Posterior vena cava (tissue), 2 donors: ENCODE measurements around the gene TBCA. TPM values are rescaled to one million over a fixed set of nuclear protein-coding genes. Genes with fewer than 3 reads are reported as not detected.
"Not testable (repeated sequence)": the region's sequence is repeated elsewhere in the genome, so short reads cannot be mapped to it uniquely, and the experiment has no call there.

Experiments
- DNase-seq: peaks from one replicate; pipeline ENCODE4 v3.0.0-alpha.2; 2020; ENCODE audit warnings: low spot score
- intact Hi-C, 2 donors: fragments of 100-400 bp; cut with DNase I; formaldehyde crosslinking; loops; one replicate each; pipeline versions ENCODE4 v1.14.1 to v1.14.2; 2022 to 2023
- total RNA-seq, 2 donors: library from RNA; stranded (reverse); fragmentation: NEBNext Ultra II Directional; extraction: Animal tissue kit (Norgen Biotek cat#: 25700); gene quantifications; one replicate each; pipeline ENCODE4 v1.2.1, GENCODE V29; 2021
- donor health status: DM: yes; HTN: yes; CAD: no.
- donor health status: DM: yes; HTN: yes; CAD: no.

Gene TBCA
- total RNA-seq, 2 donors from 2014 or later, result 111 to 133 TPM

DNA sequence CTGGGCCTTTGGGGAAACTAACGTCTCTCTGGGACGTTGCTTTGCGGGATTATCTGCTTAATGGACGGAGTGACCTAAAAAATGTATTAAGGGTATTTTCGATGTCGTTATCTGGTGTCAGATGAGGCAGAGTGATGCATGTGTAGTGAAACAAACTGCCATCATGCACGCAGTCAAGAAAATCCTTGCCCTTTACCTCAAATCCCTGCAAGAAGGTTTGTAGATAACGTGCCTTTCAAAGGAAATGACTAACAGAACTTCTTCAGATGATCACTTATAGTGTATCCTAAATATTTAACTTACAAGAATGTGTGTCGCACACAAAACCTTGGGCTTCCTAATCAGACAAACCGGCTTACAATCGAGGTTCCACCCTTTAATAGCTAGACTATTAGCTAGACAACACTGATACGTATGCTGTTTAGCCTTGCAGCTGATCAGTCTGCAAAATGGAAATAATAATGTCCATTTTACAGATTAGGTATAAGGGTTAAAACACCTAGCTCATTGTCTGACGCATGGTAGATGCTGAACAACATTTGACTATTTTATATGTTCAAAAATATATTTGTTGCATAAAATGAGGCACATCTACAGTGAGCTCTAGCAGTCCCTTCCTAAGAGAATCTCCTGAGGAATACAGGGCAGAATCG lies 541 bp upstream of the TBCA start:
- no peak for DNase-seq
- intact Hi-C loops, result no loop called here

DNA sequence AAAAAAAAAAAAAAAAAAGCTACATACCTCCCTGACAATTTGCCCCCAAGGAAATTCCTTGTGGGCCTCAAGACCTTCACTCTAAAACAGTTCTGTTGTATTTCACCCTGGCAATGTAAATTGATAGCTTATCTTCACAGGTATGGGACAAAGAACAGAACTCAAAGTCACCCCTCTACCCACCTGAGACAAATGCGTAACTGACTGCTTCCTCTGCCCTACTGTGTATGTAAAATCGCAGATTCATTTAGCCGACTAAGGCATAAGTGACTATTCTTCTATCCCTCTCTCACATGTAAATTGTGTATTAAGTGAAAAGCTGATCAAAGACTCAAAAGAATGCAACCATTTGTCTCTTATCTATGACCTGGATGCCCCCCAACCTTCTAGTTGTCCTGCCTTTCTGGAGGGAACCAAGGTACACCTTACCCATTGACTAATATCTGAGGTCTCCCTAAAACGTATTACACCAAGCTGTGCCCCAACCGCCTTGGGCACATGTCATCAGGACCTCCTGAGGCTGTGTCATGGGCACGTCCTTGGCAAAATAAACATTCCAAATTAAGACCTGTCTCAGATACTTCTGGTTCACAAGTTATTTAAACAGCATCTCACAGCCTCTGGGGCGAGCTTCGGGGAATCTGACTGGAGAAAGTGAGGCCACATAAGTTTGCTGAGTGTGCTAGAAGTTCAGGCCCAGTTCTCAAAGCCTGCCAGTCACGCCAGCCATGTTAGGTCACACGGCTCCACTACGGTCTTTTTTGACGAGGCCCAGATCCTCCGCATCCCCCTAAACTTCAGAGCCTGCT lies 954 bp downstream of the TBCA start:
- DNase-seq, result no peak
- intact Hi-C loops, result no loop called here

DNA sequence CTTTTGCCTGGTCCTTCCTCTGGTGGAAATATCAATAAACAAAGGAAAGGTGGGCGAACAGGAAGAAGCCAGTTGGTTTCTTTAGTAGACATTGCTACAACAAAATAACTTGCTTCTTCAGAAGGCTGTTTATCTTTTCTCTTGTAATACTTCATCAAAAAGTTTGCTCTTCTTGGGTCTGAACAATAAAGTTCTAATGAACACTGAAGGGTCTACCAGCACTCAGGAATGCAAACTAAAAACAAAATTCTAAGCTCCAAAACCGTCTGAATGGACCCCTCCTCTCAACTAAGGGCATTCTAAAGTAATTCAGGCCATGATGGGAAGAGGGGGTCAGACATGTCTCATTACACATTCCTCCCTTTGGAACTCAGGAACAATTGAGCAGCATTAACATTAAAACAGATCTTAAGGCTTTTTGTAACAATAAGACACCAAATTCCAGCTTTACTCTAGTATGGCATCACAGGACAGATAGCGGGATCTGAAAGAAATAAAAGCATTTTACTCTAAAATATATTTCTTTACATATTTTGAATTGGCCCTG lies 2.3 kb downstream of the TBCA start:
- no peak for DNase-seq
- intact Hi-C loops, result no loop called here

DNA sequence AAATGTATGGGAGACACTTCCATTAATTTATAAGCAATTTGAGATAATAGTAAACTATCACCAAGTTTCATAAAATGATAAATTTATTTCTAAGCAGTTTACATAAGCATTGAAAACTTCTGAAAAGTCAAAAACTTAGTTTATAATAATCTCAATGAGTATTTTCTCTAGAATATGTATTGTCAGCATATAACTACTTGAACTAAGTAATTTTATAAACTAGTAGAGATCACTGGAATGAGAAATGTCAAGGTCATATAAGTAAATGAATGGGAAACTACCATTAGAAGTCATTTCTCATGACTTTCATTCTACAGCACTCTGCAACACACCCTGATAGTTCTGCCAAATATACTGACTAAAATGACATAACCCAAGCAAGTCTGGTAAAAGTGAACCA lies 3.4 kb downstream of the TBCA start:
- intact Hi-C loops, result no loop called here
- no peak for DNase-seq

DNA sequence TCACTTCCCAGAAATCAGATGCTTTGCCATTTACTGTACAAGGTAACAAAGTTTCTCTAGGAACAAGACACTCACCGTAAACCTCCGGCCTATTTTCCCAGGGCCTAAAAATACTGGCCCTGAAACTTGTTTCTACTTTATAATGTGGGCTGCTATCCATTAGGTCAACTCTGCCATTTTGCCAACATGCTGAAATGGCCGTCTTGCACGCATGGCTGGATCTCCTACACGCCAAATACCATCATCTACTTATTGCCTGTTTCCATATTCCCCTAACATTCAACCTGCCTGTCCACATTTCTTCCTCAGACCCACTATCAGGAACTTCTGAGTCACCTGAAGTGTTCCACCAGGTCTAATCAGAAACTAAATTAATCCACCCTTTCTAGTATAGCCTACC lies 4.7 kb downstream of the TBCA start:
- DNase-seq, result no peak
- intact Hi-C loops, result no loop called here

DNA sequence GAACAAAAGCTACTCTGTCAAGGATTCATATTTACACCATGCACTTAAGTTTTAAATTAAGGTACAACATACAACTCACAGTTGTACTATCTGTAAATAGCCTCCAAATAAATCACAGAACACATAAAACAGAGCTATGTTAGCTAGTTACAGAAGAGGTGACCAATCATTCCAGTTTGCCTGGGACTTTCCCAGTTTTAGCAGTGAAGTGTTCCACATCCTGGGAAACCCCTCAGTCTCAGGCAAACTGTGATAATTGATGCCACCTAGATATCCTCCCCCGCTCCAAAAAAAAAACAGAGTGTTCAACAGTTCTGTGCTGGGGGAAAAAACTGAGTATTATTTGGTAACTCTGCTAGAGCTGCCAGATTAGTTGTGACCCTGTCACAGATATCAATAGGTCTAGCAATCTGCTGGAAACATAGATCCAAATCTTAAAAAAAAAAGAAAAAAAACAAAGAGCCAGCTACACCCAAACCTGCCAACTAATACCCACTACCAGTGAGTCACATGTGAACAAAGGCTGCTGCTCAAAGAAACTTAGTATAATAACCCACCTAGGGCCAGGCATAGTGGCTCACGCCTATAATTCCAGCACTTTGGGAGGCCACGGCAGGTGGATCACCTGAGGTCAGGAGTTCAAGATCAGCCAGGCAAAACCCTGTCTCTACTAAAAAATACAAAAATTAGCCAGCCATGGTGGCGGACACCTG lies 5.7 kb downstream of the TBCA start:
- intact Hi-C loops, result no loop called here
- DNase-seq, result no peak

DNA sequence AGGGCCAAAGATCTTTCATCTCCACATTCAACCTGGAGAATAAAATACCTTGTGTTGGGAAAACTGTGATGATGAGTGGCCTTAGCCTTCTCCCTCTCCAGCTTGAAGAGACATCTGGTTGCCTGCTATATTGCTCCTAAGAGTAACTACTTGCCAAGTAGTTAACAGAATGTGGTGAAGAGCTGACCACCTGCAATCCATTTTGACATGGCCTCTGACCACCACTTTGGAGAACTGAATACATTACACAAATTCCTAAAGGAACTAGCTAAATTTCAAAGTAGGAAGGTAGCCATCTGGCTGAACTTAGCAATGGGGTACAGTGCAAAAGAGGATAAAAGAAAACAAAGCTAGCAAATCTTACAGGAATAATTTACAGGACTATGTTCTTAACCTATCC lies 7.2 kb downstream of the TBCA start:
- intact Hi-C loops, result no loop called here
- DNase-seq, result no peak

DNA sequence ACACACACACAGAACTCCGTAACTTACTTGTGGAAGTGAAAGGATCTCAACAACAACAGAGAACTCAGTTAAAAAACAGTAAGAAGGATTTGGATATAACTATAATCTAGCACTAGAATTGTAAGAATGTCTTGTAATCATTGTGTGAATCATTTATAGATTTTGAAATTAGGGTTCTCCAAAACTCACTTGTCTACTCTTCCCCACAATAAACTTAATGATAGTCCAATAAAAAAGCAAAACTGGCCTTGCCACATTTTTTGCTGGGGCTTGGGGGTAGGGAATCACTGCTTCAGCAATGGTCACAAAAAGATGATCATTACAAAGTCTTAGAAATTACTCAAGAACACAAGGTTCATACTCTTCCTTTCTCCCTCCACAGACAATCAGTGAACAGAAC lies 8.8 kb downstream of the TBCA start:
- DNase-seq, result no peak
- intact Hi-C loops, result no loop called here

DNA sequence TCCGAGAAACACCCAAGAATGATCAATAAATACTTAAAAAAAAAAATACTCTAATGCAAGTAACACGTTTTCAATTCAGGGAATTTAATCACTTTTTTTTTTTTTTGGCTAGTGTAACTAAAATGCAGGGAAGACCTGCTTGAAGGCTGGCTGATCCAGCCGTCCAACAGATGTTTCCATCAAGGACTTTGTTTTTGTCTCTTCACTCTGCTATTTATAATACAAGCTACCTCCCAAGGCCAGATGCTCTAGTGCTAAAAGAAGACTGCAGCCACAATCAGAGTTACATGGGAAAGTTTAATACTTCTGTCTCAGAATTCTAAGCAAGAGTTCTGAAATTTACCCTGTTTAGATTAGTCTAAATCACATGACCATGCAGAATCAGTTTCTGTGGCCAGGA lies 14.5 kb downstream of the TBCA start:
- intact Hi-C loops, result no loop called here
- DNase-seq, result no peak

DNA sequence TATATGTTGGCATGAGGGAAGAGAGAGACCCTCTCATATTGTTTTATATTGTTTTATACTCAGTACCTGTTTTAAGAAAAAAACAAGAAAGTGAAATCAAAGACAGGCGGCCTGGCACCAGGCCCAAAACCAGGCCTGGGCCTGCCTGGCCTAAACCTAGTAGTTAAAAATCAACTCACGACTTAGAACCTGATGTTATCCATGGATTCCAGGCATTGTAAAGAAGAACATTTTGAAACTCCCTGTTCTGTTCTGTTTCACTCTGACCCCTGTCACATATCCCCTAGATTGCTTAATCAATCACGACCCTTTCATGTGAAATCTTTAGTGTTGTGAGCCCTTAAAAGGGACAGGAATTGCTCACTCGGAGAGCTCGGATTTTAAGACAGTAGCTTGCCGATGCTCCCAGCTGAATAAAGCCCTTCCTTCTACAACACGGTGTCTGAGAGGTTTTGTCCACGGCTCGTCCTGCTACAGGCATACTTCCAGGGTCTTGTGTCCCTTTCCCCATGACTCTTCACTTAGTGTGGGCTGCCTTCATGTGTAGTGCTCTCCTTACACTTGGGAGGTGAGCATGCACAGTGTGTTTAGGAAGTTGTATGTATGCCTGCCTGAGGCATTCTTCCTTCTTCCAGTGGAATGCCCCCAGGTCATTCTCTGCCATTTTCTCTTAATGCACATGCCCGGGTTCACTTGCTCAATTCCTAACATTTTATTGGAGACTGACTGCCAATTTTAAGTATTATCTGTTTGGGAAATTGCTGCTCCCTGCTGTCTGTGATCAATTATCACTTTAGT lies 17.8 kb downstream of the TBCA start:
- intact Hi-C loops, result no loop called here
- DNase-seq, result no peak

DNA sequence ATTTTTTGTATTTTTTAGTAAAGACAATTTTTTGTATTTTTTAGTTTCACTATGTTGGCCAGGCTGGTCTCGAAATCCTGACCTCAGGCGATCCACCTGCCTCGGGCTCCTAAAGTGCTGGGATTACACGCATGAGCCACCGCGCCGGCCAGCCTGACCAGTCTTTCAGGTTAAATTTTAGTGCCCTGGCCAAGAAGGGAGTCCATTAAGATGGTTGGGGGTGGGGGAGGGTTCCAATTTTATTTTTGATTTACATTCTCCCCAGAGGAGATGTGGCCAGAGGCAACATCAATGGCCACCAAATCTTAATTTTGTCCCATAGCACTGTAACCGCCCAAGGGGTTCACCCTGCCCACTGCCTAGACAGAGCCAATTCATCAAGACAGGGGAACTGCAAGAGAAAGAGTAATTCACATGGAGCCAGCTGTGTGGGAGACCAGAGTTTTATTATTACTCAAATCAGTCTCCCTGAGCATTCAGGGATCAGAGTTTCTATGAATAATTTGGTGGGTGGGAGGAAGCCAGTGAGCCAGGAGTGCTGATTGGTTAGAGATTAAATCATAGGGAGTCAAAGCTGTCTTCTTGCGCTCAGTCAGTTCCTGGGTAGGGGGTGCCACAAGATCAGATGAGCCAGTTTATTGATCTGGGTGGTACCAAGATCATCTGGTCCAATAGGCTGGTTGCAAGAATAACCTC lies 24.7 kb downstream of the TBCA start:
- DNase-seq, result no peak
- intact Hi-C loops, result no loop called here

DNA sequence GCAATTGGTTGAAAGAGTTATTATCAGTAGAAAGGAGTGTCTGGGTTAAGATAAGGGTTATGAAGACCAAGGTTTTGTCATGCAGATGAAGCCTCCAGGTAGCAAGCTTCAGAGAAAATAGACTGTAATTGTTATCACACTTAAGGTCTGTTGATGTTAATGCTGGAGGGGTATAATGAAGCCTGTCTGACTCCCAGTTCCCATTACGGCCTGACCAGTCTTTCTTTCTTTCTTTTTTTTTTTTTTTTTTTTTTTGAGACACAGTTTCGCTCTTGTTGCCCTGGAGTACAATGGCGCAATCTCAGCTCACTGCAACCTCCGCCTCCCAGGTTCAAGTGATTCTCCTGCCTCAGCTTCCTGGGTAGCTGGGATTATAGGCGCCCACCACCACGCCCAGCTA lies 25.2 kb downstream of the TBCA start:
- intact Hi-C loops, DNase-seq: not testable (repeated sequence)

DNA sequence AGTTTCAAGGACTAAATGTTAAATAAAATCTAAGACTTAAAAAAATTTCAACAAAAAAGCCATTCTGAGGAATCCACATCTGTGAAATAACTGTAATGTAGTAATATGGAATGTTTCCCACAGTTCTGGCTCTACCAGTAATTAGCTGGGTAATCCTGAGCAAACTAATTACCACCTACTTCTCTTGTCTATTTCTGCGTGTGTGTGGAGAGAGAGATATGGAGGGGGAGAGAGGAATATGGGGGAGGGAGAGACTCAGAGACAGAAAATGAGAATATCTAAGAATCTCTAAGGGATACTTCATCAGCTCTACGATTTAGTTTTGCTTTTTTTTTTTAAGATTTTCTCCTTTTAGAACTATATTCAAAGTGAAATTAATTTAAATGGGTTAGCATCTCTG lies 28.0 kb downstream of the TBCA start:
- intact Hi-C loops, result no loop called here
- no peak for DNase-seq

DNA sequence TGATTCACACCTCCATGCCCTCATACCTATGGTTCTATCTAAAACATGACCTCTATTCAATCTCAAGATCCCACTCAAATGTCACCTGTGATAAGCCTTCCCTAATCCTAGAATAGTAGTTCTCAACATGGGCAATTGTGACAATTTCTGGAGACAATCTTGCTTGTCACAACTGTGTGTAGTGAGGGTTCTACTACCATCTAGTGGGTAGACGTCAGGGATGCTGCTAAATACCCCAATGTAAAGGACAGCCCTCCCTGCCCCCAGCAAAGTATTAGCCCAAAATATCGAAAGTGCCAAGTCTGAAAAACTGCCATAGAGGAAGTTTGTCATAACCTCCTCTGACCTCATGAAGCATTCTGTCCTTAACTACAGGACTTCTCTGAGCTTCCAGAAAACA lies 32.0 kb downstream of the TBCA start:
- DNase-seq, result no peak
- intact Hi-C loops, result no loop called here

DNA sequence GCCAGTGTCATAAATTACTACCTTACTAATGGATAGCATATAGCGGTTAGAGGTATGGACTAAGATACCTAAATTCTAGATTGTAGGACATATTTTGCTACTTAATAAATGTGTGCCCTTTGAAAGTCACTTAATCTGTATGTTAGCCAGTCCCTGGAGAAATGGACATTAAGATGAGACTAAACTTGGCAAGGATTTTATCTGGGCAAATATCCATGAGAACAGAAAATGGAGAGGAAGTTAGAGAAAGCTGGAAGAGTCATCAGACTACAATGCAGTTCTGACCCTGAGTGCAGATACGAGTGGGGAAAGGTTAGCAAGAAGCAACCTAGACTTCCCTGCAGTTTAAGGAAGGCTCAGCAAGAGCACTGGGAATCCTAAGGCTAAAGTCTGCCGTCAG lies 33.0 kb downstream of the TBCA start:
- intact Hi-C loops, result no loop called here
- DNase-seq, result no peak

DNA sequence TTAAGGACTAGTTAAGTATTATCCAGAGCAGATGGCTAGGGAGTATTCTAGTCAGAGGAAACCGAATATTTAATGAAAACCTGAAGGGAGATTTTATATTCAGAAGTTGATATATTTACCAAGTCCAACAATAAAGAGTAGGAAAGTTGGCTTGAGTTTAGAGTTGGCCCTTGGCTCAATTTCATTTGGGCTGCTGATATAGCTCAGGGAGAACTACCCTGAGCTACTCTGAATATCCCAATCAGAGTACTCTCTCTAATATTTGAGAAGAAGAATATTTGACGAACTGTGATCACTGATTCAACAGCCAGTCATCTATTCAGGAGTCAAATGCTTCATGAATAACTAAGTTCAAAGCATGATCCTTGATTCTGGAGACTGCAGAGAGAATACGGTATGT lies 34.5 kb downstream of the TBCA start:
- no peak for DNase-seq
- intact Hi-C loops, result no loop called here

DNA sequence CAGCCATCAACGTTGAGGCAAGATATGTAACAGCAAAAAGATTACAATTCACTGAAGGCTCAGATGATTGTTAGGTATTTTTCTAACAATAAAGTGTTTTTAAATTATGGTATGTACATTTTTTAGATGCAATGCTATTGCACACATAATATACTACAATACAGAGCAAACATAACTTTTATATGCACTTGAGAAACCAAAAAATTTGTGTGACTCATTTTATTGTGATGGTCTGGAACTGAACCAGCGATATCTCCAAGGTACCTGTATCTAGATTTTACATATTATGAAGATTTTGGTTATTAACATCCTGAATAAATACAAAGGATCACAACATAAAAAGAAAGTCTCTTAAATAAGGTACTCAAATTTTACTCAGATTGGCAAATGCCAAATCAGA lies 41.3 kb downstream of the TBCA start:
- no peak for DNase-seq
- intact Hi-C loops, result no loop called here

DNA sequence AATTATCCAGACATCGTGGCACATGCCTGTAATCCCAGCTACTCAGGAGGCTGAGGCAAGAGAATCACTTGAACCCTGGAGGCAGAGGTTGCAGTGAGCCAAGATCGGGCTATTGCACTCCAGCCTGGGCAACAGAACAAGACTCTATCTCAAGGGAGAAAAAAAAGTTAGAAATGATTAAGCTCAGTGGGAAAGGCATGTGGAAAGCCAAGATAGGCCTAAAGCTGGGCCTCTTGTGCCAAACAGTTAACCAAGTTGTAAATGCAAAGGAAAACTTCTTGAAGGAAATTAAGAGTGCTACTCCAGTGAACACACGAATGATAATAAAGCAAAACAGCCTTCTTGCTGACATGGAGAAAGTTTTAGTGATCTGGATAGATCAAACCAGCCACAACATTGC lies 43.0 kb downstream of the TBCA start:
- intact Hi-C loops, result no loop called here
- DNase-seq, result no peak

DNA sequence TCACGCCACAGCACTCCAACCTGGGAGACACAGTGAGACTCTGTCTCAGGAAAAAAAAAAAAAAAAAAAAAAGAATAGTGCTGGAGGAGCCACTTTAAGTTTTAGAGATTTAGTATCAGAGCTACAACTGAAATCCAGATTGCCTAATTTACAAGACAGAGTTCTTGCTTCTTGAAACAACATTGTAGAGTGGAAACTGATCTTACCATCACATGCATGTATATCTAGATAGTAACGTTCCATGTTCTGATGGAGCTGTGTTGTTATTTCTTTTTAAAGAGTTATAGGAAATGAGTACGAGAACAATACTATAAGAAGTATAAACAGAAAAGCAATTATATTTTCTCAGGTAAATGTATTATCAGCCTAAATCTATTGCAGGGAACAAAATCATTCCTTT lies 48.9 kb downstream of the TBCA start:
- DNase-seq, result no peak
- intact Hi-C loops, result no loop called here
